GM19372 (cell line): ENCODE results near the gene HS6ST1.

ENCODE experiments used
- ATAC-seq: cut with Tn5 transposase; IDR thresholded peaks from one replicate; pipeline ENCODE4 v1.9.1; 2021; ENCODE audit warnings: mild to moderate bottlenecking, low read depth, moderate library complexity; ENCODE audit not compliant: unreplicated experiment

HS6ST1 gene

DNA sequence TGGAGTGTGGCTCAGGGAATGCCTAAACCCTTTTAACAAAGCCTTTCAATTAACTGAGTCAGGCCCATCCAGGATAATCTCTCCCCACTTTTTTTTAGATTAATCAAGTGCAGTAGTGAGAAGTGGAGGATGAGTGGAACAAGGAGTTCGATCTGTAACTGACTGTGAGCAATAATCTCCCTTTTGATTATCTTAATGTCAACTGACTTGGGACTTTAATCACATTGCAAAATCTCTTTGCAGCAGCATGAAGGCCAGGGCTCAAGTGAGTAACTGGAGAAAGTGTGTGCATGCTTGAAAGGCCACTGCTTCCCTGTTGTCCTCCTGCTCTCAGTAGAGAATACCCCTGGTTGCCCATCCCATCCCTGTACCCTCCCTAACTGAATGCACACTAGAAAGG lies 32.1 kb upstream of the HS6ST1 start:
- ATAC-seq: no peak

DNA sequence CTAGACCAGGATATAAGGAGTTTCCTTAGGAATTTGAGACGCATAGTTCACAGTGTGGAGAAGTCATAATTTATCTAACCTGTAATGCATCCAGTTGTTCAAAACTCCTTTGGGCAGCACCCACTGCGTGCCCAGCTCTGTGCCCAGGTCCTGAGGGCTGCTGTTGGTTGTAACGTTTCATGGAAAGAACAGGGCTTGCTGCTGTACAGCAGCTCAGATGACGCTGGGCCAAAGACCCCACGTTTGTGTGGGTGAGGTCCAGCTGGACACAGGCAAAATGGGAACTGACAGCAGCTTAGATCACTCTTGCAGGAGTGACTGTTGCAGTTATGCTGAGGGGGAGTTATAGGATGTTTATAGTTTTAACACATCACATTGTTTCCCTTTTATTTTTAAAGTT lies 30.0 kb upstream of the HS6ST1 start:
- no peak for ATAC-seq

DNA sequence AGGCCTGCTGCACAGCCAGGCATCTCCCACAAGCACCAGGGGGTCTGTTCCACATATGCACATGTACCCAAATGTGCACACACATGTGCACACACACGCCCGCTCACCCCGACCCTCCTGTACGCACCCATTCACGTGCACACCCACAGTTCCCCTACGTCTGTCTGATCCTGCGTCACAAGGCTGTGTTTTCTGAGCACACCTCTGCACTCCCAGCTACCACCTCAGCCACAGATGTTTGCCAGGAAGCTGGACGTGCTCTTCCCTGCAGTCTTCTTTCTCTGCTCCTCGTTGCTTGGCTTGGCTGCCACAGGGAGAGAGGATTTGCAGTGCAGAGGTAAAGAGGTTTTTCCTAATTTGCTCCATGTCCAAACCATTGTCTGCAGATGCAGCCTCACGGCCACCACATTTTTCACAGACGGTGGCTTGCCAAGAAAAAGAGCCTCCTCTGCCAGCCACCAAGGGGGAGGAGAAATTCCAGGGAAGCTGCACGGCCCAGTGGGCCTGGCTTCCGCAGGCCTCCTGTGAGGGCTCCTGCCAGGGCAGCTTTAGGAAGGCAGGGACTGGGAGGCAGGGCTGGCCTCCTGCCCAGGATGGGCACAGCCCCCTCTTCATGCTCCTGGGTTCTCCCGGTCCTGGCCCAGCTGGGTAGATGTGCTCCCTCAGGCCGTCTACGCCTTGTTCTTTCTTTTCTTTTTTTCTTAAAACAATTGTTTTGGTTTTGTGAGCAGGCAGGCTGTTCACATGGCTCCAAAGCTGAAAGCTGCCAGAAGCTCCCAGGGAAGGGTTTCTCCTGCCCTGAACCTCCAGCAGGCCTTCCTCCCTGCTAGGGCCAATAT lies 29.3 kb upstream of the HS6ST1 start:
- no peak for ATAC-seq

DNA sequence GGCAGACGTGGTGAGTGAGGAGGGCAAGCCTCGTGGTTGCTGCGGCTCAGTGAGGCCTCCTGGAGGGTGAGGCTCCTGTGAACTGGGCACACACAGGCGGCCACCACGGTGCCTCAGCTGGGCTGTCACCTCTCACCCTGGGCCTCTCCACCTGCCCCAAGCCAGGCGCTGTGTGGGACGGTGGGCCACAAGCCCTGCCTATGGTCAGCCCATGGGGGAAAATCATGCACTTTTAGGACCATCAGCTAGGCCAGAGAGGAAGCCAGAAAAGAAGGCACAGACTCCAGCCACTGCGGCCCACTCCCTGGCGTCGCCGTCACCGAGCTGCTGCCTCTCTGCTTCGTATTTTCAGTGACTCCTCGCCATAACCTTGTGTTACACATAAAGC lies 28.5 kb upstream of the HS6ST1 start:
- no peak for ATAC-seq

DNA sequence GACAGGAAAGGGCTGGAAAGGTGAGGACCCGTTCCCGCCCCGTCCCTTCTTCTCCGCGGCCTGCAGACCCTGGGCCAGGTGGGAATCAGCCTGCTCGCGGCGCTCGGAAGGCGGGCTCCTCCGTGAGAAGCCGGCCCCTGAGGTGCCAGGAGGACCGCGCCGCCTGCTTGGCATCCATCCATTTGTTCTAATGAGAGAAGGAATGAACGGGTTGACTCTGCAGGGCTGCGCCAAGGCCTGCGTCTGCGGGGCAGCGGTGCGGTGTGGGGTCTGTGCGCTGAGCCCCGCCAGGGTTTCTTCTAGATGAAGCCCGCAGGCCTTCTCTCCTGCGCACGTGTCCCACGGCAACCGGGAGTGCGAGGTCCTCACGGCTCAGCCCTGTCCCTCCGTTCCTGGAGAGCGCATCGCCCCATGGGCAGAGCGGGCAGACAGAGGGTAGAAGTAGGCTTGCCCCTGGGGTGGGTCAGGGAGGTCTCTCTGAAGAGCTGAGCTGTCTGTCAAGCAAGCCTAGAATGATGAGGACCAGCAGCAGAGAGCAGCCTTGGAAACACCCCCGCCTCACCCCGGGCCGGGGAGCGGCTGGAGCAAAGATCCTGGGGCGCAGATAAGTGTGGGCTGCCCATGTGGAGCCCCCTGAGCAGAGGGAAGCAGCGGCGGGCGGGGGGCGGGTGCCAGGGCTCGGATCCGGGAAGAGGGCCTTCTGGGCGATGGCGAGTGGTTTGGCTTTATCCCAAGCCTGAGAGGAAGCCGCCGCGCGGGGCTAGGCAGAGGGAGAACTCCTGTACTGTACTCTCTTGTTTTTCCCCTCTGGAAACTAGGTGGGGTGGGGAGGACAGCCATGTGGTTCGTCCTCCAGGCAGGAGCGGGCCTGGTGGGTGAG lies 27.9 kb upstream of the HS6ST1 start:
- ATAC-seq: no peak

DNA sequence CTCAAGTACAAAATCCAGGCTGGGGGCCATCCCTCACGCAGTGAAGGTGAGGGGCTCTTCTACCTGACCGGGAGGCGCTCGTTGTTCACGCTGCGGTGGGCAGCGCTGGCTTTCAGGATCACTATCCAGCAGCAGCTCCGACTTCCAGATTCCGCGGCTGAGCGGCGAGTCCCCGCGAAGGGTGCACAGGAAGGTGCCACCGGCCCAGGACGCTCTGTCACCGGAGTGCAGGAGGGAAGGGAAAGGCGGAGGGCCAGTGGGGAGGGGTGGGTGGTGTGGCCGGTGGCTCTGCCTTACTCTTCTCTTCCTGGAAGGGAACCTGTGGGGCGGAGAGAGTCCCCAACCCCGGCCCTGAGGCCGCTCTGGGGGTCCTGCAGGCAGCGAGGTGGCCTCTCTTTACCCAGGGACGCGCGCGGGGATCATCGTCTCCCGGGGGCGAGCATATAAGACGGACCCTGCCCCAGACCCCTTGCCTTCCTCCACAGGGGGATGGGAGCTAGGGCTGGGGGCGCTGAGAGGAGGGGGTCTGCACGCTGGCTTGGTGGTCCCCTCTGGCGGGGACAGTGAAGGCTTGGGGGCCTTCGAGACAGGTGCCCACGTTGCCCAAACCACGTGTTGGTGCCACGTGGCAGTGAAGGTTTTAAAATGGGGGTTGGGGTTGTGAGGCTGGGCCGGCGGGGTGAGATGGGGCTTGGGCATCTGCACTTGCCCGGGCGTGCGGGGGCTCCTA lies 26.9 kb upstream of the HS6ST1 start:
- no peak for ATAC-seq

DNA sequence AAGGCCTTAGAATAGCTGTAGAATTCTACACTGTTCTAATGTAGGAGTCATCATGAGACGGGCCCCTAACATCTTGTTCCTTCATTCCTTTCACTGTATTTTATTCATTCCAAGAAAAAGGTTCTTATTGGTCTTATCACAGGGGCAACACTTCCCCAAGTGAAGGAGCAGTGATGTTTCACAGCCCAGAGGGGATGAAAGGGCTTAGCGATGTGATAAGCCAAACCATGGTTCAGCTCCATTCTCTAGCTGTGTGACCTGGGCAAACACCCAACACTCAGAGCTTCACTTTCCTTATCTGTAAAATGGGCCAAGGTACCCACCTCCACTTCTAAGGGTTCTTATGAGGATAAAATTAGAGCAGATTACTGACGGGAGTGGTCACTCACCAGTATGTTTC lies 25.4 kb upstream of the HS6ST1 start:
- no peak for ATAC-seq

DNA sequence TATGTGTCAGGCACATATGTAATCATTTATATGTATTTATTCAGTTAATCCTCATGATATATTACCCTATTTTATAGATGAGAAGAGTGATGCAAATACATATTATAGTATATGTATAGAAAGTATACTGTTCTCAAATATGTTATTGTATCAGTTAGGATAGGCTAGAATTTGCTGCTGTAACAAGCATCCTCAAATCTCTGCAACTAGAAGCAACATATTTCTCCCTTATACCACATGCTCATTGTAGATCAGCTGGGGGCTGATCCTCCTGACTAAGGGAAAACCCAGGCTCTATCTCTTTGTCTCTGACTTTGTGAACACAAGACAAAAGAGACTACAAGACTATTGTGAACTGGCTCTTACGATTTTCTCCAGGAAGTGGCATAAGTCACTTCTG lies 24.8 kb upstream of the HS6ST1 start:
- ATAC-seq: no peak

DNA sequence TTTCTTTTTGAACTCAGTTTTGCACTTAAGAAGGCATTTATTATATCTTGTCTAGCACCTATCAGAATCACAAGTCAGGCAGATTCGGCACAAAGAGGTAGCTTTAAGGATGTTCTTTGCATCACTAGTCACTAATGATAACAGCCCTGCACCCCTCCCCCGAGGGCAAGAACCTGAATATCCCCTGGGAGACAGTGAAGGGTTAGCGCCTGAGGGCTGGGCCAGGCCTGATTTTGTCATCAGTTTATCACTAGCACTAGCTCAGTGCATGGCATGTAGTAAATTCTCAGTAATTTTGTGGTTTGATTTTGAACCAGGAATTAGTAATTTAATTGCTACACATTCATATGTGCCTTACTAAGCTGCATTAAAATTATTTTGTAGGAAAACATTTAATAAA lies 23.9 kb upstream of the HS6ST1 start:
- no peak for ATAC-seq

DNA sequence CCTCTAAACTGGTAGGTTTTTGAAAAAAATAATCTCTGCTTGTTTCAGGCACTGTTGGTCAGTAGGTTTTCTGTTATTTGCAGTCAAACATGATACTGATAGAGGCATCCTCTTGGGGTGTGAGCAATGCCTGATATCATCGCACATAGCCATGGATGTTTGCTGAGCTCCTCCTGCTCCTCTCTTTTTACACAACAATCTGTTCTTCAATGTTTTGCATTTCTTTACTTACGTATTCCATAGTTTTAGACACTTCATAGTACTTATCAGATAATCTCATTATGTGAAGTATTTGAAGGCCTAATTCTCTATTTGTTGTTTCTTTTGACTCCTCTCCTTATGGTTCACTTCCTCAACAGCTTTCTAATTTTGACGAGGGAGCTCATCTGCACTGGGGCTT lies 23.0 kb upstream of the HS6ST1 start:
- ATAC-seq: no peak

DNA sequence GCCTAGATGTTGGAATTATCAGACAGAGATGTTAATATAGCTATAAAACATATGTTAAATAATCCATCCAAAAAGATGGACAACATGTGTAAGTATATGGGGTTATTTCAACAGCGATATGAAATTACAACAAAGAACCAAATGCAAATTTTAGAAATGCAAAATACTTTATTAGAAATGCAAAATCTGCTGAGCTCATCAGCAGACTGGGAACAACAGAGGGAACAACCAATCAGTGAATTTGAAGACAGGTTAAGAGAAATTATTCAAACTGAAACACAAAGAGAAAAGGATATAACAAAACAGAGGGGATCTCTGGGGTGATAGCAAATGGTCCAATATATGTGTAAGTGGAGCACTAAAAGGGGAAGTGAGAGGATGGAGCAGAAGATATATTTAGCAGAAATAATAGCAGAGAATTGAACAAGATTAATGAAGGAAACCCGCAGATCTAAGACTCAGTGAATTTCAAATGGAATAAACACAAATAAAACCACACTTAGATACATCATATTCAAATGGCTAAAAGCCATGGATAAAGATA lies 13.5 kb upstream of the HS6ST1 start:
- no peak for ATAC-seq

DNA sequence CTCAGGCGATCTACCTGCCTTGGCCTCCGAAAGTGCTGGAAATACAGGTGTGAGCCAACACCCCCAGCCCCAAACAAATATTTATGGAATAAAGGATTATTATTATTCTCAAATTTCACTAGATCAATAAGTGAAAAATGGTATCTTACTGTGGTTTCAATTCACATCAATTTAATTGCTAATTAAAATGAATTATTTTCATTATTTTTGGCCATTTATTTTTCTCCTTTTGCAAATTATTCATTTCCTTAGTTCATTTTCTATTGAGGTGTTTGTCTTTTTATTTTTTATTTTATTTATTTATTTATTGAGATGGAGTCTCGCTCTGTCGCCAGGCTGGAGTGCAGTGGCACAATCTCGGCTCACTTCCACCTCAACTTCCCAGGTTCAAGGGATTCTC lies 11.9 kb upstream of the HS6ST1 start:
- ATAC-seq: no peak

DNA sequence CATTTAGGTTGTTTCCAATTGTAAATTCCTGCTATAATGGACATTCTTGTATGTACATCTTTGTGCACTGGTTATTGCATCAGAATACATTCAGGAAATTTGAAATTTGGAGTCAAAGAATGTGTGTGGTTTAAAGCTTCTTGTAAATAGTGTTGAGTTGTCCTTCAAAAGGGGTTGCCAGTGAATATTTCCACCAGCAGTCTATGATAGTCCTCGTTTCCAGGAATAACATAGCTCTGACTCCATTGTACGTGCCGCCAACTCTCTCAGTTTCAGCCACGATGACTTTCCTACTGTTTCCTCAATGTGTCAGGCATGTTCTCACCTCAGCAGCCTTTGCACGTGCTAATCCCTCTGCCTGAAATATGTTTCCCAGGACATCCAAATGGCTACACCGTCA lies 10.9 kb upstream of the HS6ST1 start:
- ATAC-seq: no peak

DNA sequence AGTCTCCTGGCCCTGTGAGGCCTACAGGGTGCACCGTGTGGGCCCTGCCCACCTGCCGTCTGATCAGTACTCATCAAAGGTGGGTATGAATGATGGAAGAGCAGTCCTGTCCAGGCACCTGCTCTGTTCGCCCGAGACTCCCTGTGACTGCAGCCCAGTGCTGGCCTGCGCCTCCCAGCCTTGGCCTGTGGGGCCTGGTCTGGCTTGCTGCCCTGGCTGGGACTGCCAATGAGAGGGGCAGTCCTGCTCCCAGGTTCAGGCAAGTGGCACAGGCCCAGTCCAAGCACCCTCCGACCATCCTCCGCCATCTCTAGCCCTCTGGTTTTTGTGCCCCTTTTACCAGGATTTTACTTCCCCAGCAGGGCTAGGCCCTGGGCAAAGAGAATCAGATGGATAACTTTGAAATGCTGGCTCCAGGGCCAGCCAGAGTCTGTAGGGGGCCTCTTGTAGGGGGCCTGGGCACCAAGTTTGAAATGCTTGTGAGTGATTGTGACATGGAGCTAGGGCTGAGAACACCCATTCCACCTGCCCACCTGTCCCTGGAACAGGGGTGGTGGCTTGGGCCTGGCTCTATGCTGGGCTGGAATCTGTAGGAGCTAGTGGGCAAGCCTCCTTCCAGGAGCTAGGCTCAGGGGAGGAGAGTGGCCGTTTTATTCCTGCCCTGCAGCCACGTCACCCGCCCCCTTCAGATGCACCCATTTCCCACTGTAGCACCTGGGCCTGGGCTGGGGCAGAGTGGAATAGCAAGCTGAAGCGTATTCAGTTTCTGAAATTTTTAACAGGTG lies 8.7 kb upstream of the HS6ST1 start:
- no peak for ATAC-seq

DNA sequence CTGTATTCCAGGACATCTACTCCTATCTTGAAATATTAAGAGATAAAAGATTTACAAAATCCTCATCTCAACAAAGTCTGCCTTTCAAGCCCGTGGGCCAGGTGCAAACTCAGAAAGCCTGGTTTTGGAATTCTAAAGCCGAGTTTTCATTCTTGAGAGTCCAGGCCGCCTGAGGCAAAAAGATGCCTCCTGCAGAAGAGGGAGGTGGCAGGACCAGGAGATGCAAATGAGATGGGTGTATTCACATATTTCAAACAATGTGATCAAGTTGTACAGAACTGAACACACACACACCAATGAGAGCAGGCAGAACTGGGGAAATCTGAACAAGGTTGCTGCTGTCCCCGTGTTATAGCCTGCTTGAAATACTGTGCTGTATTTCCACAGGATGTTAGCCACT lies 7.7 kb upstream of the HS6ST1 start:
- no peak for ATAC-seq

DNA sequence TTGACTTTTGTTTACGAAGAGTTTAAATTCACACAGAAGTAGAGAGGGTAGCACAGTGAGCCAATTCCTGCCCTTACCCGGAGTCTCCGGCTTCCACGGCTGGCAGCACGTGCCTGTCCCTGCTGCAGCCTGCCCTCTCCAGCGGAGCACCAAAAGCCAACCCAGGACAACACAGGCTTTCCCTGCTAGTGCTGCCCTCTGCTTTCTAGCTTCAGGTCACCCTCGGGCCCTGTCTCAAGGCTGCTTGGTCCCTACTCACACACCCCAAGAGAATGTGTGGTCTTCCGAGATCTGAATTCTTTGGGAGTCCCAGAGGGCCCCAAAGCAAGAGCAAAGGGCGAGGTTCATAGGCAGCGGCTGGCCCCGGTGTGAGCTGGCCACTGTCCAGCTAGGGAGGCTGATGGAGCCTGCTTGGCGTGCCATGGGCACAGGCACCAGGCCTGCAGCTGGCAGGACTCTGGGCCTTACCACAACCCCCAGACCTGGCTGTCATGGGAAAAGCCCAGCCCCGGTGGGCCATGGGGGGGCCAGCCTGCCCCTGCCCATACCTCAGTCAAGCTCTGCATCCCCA lies 7.0 kb upstream of the HS6ST1 start:
- no peak for ATAC-seq

DNA sequence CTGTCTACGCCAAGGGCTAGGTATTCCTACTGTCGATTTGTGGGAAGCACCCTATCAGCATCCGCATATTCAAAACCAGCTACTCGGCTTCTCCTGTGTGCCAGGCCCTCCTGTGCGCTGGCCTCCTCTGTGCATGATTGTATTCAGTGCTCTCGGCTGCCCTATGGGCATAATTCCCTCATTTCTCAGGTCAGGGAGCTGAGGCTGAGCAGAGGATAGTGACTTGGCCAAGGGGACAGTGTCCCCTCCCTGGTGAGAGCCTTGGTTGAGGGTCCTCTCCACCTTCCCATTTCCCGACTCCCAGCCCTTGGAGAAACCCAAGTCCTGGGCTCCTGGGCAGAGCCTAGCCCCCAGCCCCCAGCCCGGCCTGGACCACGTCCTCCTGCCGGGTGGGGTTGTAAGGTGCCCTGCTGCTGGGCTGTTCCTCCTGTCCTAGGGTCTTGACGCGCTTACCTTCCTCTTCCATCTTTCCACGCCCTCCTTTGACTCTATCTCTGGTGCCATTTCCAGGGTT lies 6.3 kb upstream of the HS6ST1 start:
- ATAC-seq: no peak

DNA sequence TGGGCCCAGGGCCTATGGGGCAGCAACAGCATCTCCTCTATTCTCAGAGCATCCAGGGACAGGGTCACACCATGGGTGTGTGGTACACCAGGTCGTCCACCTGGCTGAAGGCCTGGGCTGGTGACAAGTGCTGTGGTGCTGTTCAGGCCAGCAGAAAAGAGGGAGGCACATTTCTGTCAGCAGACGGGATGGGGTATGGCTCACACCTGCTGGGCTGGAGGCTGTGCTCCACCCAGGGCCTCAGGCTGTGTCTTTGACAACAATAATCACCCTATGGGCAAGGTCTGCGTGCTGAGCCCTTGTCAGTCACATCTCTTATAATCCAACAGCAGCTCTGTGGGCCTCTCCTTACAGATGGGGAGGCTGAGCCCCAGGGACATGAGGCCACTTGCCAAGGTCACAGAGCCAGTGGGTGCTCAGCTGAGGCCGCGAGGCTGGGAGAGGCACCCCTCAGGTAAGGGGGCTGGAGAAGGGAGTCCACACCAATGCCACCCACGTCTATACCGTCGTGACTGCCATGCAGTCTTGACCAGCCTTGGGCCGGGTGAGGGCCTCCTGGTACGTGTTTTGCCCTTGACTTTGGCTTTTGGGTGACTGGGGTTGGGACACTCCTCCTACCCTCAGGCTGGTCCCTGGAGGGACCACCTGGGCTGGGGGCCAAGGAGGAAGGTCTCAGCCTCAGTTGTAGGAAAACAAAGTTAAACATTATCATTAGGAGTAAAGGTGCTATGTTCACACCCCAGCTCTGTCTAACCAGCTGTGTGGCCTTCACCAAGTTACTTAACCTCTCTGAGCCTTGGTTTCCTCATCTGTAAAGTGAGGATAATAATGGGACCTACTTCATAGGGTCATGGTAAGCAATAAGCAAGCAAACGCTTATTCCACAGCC lies 5.6 kb upstream of the HS6ST1 start:
- ATAC-seq: no peak

DNA sequence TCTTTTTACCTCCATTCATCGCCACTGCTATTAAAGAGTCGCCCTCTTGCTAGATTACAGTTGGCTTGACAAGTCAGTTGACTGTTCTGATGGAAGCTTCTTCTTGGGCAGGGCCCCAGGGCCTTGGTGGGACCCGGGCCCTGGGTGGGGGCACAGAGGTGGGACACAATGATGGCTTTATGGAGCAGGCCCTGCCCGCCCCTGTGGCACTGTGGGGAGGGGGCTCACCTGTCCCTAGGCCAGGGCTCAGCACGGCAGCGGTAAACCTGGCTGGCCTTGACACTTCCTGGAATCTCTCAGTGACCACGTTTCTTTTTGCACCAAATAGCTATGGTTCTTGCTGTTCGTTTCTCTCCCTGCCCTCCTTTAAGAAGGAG lies 4.9 kb upstream of the HS6ST1 start:
- no peak for ATAC-seq
